Measurements from ENCODE around the gene MRPL39.

MRPL39 gene

GRCh38 chr21:25563361-25564116, 43.7 kb downstream of the MRPL39 start:
- TF ChIP-seq, protein P1, sequence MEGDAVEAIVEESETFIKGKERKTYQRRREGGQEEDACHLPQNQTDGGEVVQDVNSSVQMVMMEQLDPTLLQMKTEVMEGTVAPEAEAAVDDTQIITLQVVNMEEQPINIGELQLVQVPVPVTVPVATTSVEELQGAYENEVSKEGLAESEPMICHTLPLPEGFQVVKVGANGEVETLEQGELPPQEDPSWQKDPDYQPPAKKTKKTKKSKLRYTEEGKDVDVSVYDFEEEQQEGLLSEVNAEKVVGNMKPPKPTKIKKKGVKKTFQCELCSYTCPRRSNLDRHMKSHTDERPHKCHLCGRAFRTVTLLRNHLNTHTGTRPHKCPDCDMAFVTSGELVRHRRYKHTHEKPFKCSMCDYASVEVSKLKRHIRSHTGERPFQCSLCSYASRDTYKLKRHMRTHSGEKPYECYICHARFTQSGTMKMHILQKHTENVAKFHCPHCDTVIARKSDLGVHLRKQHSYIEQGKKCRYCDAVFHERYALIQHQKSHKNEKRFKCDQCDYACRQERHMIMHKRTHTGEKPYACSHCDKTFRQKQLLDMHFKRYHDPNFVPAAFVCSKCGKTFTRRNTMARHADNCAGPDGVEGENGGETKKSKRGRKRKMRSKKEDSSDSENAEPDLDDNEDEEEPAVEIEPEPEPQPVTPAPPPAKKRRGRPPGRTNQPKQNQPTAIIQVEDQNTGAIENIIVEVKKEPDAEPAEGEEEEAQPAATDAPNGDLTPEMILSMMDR (IDR thresholded peaks at IDR 0.05), result no peak

DNA sequence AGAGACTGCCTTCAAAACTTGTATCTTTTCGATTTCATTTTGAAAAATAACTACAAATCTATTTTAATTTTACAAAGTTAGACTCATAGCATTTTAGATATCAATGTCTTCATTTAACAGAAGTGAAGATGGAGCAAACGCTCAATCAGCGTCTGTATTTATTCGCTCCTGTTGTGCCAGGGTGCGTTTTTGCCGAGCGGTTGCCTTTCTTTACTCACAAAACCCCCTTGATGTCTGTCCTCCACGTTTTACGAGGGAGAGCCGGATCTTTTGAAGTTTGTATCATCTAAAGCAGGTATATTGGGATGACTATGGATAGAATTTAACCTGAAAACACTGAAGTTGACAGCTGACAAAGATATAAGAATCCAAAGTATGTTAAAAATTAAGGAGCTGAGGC, 44.6 kb downstream of the MRPL39 start:
- TF ChIP-seq, protein P1 (IDR thresholded peaks at IDR 0.05), result no peak

- TF ChIP-seq, protein P1 (IDR thresholded peaks at IDR 0.05), result no peak
These were observed 45.3 kb downstream of the MRPL39 start for GRCh38 chr21:25561668-25562641.

DNA sequence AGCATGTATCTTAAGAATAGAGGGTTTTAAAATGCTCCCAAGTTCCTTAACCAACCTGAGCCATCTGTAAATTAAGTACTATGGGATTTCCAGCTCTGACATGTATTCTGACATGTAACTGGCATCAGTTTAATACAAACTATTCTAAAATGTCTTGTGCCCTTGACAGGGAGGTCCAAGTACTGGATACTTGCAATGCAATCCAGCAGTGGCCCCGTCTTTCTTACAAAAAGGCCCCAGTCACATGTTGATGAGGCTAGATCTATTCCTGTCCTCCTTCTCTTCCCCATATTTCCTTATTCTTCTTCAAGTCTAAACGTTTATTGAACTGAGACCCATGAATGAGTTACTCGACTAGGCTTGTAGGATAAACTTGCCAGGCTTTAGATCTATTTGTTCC, 46.4 kb downstream of the MRPL39 start:
- TF ChIP-seq, protein P1 (IDR thresholded peaks at IDR 0.05), result no peak

DNA sequence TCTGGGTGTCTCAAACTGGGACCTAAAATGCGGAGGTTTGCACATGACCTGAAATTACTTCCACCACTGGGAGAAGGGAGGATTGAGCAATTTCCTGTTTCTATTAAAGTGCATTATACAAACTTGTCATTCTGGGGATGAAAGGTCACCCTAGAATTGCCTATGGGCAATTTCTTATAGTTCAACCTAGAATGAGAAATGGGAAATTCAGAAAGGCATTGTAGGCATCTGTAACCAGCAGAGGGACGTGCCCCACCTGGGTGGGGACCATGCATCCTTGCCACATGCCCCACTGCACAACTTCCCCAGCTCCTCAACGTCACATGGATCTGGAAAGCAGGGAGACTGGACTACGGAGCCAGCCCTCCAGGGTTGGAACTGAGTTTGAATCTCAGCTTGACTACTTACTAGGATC, 47.0 kb downstream of the MRPL39 start:
- TF ChIP-seq, protein P1 (IDR thresholded peaks at IDR 0.05), result no peak

- TF ChIP-seq, protein P1 (IDR thresholded peaks at IDR 0.05), result no peak
These were observed 47.5 kb downstream of the MRPL39 start for GRCh38 chr21:25559746-25560145.

DNA sequence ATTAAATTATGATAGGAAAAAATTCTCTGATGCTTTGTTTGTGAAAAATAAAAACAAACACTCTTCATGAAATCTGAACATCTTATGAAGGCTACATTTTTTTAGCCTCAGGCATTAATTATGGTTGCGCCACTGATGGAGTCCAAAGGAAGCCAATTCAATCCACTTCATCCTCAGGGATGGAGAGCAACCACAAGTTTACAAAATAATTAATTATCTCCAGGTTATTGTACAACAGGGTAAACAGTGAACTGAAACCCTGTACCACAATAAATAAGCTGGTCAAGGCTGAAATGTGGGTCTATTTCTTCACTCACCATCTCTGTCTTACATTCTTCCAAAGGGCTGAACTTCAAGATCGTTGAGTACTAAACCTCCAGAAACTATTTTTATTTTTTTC, 49.2 kb downstream of the MRPL39 start:
- TF ChIP-seq, protein P1 (IDR thresholded peaks at IDR 0.05), result no peak
